Bronchus fibroblast of lung (primary cell): ENCODE measurements around the gene UBE2B. TPM values are rescaled to one million over a fixed set of nuclear protein-coding genes. Genes with fewer than 3 reads are reported as not detected.

Experiments used
- total RNA-seq: library from RNA; depleted of rRNA; stranded (reverse); fragments of >200 nt; gene quantifications from 2 replicates; pipeline ENCODE4 v1.2.3, GENCODE V29; 2015

The UBE2B gene
- total RNA-seq, result 13.1 and 14.0 TPM in 2 replicates

GRCh38 chr5:134370871-134371833 is at the start of gene UBE2B:
Gene UBE2B (plus strand): TSS chr5:134371569. CDS start chr5:134371596, 27 bp downstream.

GRCh38 chr5:134411546-134412266 is 40.3 kb downstream of the UBE2B start, which contains the start of gene CDKN2AIPNL:
Gene CDKN2AIPNL (minus strand): TSS chr5:134411881. CDS start chr5:134411854, 27 bp downstream.

Other genes starting within 250 kb of the UBE2B start
- 285 and 312 TPM in 2 replicates for gene SKP1, start 194.6 kb upstream of the UBE2B start, total RNA-seq
- gene PPP2CA, start 145.5 kb upstream of the UBE2B start, total RNA-seq, result 234 and 276 TPM in 2 replicates
- 0.59 and 1.0 TPM in 2 replicates for gene CDKL3, start 4.4 kb upstream of the UBE2B start, total RNA-seq
- gene CDKN2AIPNL, start 40.3 kb downstream of the UBE2B start, total RNA-seq, result 58.0 and 58.3 TPM in 2 replicates
- 27.9 and 28.9 TPM in 2 replicates for gene JADE2, start 154.1 kb downstream of the UBE2B start, total RNA-seq